ENCODE data around the gene RNF182.

The RNF182 gene

GRCh38 chr6:13883966-13884365, 40.8 kb upstream of the RNF182 start:
- TF ChIP-seq CTCF (conservative IDR thresholded peaks at IDR 0.05; ENCODE audit: low read depth, low read length) = no peak
- no peaks in the 10 kb centered on the region for H3K4me1 ChIP-seq (ENCODE audit: low read depth, poor library complexity, severe bottlenecking)
- no peaks in the 10 kb centered on the region for H3K36me3 ChIP-seq (ENCODE audit: insufficient read depth)
- H3K4me3 ChIP-seq (IDR thresholded peaks at IDR 0.05; ENCODE audit: insufficient read depth, low read depth, low read length) = no peak overlapping the region
- no peak overlapping the region for H2AFZ ChIP-seq (ENCODE audit: low read depth)
- no peaks in the 10 kb centered on the region for H3K27me3 ChIP-seq (ENCODE audit: insufficient read depth, low read depth)
- no peaks in the 10 kb centered on the region for H4K20me1 ChIP-seq (ENCODE audit: insufficient read depth)
- H3K9ac ChIP-seq = no peak overlapping the region
- no peak overlapping the region for H3K27ac ChIP-seq
- H3K79me2 ChIP-seq (ENCODE audit: insufficient read depth, low read depth) = no peaks in the 10 kb centered on the region
- H3K4me2 ChIP-seq = no peak overlapping the region

GRCh38 chr6:13884397-13884796, 40.4 kb upstream of the RNF182 start:
- Histone ChIP-seq H3K9ac (no peak overlapping the region), H3K27me3 (ENCODE audit: insufficient read depth, low read depth) (no peaks in the 10 kb centered on the region), H3K4me3 (IDR thresholded peaks at IDR 0.05; ENCODE audit: insufficient read depth, low read depth, low read length) (no peak overlapping the region), H2AFZ (ENCODE audit: low read depth) (no peak overlapping the region), H3K27ac (no peak overlapping the region), H3K79me2 (ENCODE audit: insufficient read depth, low read depth) (no peaks in the 10 kb centered on the region), H3K4me2 (no peak overlapping the region), H4K20me1 (ENCODE audit: insufficient read depth) (no peaks in the 10 kb centered on the region), H3K36me3 (ENCODE audit: insufficient read depth) (no peaks in the 10 kb centered on the region), H3K4me1 (ENCODE audit: low read depth, poor library complexity, severe bottlenecking) (no peaks in the 10 kb centered on the region)
- TF ChIP-seq CTCF (conservative IDR thresholded peaks at IDR 0.05; ENCODE audit: low read depth, low read length) = no peak

- no peaks in the 10 kb centered on the region for H3K36me3 ChIP-seq (ENCODE audit: insufficient read depth)
- no peak overlapping the region for H3K9ac ChIP-seq
- H3K4me2 ChIP-seq = no peak overlapping the region
- H2AFZ ChIP-seq (ENCODE audit: low read depth) = no peak overlapping the region
- no peaks in the 10 kb centered on the region for H4K20me1 ChIP-seq (ENCODE audit: insufficient read depth)
- H3K79me2 ChIP-seq (ENCODE audit: insufficient read depth, low read depth) = no peaks in the 10 kb centered on the region
- H3K4me1 ChIP-seq (ENCODE audit: low read depth, poor library complexity, severe bottlenecking) = no peaks in the 10 kb centered on the region
- TF ChIP-seq CTCF (conservative IDR thresholded peaks at IDR 0.05; ENCODE audit: low read depth, low read length) = no peak
- no peak overlapping the region for H3K27ac ChIP-seq
- no peak overlapping the region for H3K4me3 ChIP-seq (IDR thresholded peaks at IDR 0.05; ENCODE audit: insufficient read depth, low read depth, low read length)
- no peaks in the 10 kb centered on the region for H3K27me3 ChIP-seq (ENCODE audit: insufficient read depth, low read depth)
These were observed 39.2 kb upstream of the RNF182 start for GRCh38 chr6:13885601-13886000.

GRCh38 chr6:13886949-13887348, 37.8 kb upstream of the RNF182 start:
- no peak overlapping the region for H3K9ac ChIP-seq
- H3K36me3 ChIP-seq (ENCODE audit: insufficient read depth) = no peaks in the 10 kb centered on the region
- H3K4me3 ChIP-seq (IDR thresholded peaks at IDR 0.05; ENCODE audit: insufficient read depth, low read depth, low read length) = no peak overlapping the region
- H3K4me1 ChIP-seq (ENCODE audit: low read depth, poor library complexity, severe bottlenecking) = no peaks in the 10 kb centered on the region
- H3K27me3 ChIP-seq (ENCODE audit: insufficient read depth, low read depth) = no peaks in the 10 kb centered on the region
- H3K79me2 ChIP-seq (ENCODE audit: insufficient read depth, low read depth) = no peaks in the 10 kb centered on the region
- H3K4me2 ChIP-seq = no peak overlapping the region
- no peaks in the 10 kb centered on the region for H4K20me1 ChIP-seq (ENCODE audit: insufficient read depth)
- no peak overlapping the region for H2AFZ ChIP-seq (ENCODE audit: low read depth)
- no peak for TF ChIP-seq CTCF (conservative IDR thresholded peaks at IDR 0.05; ENCODE audit: low read depth, low read length)
- H3K27ac ChIP-seq = no peak overlapping the region
